Measurements from ENCODE around the gene HORMAD1. TPM values are rescaled to one million over a fixed set of nuclear protein-coding genes. Genes with fewer than 3 reads are reported as not detected.
"Not testable (repeated sequence)": the region's sequence is repeated elsewhere in the genome, so short reads cannot be mapped to it uniquely, and the experiment has no call there.

The HORMAD1 gene
- total and polyA plus RNA-seq, 2 donors (not counting 1 experiment from before 2014, with no cell fraction given) = not detected

DNA sequence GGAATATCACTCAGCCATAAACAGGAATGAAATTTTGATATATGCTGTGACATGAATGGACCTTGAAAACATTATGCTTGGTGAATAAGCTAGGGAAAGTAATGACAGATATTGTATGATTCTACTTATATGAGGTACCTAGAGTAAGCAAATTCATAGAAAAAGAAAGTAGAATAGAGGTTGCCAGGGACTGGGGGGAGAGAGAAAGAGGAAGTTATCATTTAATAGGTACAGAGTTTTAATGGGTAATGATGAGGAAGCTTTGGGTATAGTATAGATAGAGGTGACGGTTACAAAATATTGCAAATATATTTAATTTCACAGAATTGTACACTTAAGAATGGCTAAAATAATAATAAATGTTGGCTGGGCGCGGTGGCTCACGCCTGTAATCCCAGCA lies 60.1 kb downstream of the HORMAD1 start:
- Histone ChIP-seq H3K79me2 (ENCODE audit: control insufficient read depth, insufficient read depth, low read length) (no peaks in the 10 kb centered on the region), H3K4me2 (ENCODE audit: extremely low read depth, insufficient read depth, low read length) (no peak overlapping the region), H3K4me1 (ENCODE audit: control insufficient read depth, extremely low read depth, insufficient read depth, low read length) (no peaks in the 10 kb centered on the region), H3K27ac (ENCODE audit: insufficient read depth, low read length) (no peak overlapping the region), H2AFZ (ENCODE audit: low read length) (no peak overlapping the region), H3K9me3 (ENCODE audit: control insufficient read depth, insufficient read depth, low read depth, low read length) (no peaks in the 10 kb centered on the region), H3K36me3 (ENCODE audit: control insufficient read depth, insufficient read depth, low read length) (peaks cover 3% of the 10 kb centered on the region), H4K20me1 (ENCODE audit: control insufficient read depth, extremely low read depth, insufficient read depth, low read length) (no peaks in the 10 kb centered on the region), H3K9ac (ENCODE audit: insufficient read depth, low read length) (no peak overlapping the region), H3K4me3 (replicated peaks in 1 of 4; ENCODE audit: control extremely low read depth in 1 of 4, insufficient read depth in 1 of 4, low read depth in 3 of 4, low read length in 4 of 4) (no peak overlapping the region), H3K27me3 (ENCODE audit: control insufficient read depth, insufficient read depth, low read length) (no peaks in the 10 kb centered on the region)
- no peak for DNase-seq (ENCODE audit: low read depth in 2 of 2)
- no peak for TF ChIP-seq EZH2 (IDR thresholded peaks at IDR 0.05; ENCODE audit: low read length, missing control alignments)
- TF ChIP-seq, protein P1, sequence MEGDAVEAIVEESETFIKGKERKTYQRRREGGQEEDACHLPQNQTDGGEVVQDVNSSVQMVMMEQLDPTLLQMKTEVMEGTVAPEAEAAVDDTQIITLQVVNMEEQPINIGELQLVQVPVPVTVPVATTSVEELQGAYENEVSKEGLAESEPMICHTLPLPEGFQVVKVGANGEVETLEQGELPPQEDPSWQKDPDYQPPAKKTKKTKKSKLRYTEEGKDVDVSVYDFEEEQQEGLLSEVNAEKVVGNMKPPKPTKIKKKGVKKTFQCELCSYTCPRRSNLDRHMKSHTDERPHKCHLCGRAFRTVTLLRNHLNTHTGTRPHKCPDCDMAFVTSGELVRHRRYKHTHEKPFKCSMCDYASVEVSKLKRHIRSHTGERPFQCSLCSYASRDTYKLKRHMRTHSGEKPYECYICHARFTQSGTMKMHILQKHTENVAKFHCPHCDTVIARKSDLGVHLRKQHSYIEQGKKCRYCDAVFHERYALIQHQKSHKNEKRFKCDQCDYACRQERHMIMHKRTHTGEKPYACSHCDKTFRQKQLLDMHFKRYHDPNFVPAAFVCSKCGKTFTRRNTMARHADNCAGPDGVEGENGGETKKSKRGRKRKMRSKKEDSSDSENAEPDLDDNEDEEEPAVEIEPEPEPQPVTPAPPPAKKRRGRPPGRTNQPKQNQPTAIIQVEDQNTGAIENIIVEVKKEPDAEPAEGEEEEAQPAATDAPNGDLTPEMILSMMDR (conservative IDR thresholded peaks at IDR 0.05 in 1 of 2, IDR thresholded peaks at IDR 0.05 in 1 of 2; ENCODE audit: low read depth in 1 of 2, low read length in 2 of 2) = no peak

DNA sequence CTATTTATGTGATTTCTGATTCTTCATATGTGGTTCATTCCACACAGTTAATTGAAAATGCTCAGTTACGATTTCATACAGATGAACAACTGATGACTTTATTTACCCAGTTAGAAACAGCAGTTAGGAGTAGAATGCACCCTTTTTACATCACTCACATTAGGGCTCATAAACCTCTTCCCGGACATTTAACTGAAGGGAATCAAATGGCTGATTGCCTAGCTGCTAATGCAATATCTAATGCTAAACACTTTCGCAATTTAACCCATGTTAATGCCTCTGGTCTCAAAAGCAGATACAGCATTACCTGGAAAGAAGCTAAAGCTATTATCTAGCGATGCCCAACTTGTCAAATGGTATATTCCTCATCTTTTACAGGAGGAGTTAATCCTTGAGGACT lies 63.6 kb downstream of the HORMAD1 start:
- not testable (repeated sequence) for H3K4me3 ChIP-seq (replicated peaks in 1 of 4; ENCODE audit: control extremely low read depth in 1 of 4, insufficient read depth in 1 of 4, low read depth in 3 of 4, low read length in 4 of 4); H3K9me3 ChIP-seq (ENCODE audit: control insufficient read depth, insufficient read depth, low read depth, low read length); H3K4me1 ChIP-seq (ENCODE audit: control insufficient read depth, extremely low read depth, insufficient read depth, low read length); H3K27ac ChIP-seq (ENCODE audit: insufficient read depth, low read length); H3K79me2 ChIP-seq (ENCODE audit: control insufficient read depth, insufficient read depth, low read length); H3K36me3 ChIP-seq (ENCODE audit: control insufficient read depth, insufficient read depth, low read length); H3K9ac ChIP-seq (ENCODE audit: insufficient read depth, low read length); H2AFZ ChIP-seq (ENCODE audit: low read length); H3K27me3 ChIP-seq (ENCODE audit: control insufficient read depth, insufficient read depth, low read length); H3K4me2 ChIP-seq (ENCODE audit: extremely low read depth, insufficient read depth, low read length); H4K20me1 ChIP-seq (ENCODE audit: control insufficient read depth, extremely low read depth, insufficient read depth, low read length)
- DNase-seq (ENCODE audit: low read depth in 2 of 2) = peak in 1 of 2 donors; percentile 3

DNA sequence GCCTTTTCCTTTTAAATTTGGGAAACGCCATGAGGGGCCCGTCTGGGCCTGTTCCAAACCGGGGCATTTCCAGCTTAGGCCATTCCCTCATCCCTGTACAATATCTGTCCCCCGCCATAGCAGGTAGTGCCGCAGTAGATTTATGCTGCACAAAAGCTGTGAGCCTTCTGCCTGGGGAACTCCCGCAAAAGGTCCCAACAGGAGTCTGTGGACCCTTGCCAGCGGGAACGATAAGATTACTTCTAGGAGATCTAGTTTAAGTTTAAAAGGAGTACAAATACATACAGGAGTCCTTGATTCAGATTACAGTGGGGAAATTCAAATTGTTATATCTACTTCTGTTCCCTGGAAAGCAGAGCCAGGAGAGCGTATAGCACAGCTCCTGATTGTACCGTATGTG lies 66.1 kb downstream of the HORMAD1 start:
- H3K9ac ChIP-seq (ENCODE audit: insufficient read depth, low read length); H3K36me3 ChIP-seq (ENCODE audit: control insufficient read depth, insufficient read depth, low read length); H3K9me3 ChIP-seq (ENCODE audit: control insufficient read depth, insufficient read depth, low read depth, low read length); H3K27me3 ChIP-seq (ENCODE audit: control insufficient read depth, insufficient read depth, low read length); H2AFZ ChIP-seq (ENCODE audit: low read length); H3K4me1 ChIP-seq (ENCODE audit: control insufficient read depth, extremely low read depth, insufficient read depth, low read length); H4K20me1 ChIP-seq (ENCODE audit: control insufficient read depth, extremely low read depth, insufficient read depth, low read length); H3K4me2 ChIP-seq (ENCODE audit: extremely low read depth, insufficient read depth, low read length); H3K27ac ChIP-seq (ENCODE audit: insufficient read depth, low read length); H3K79me2 ChIP-seq (ENCODE audit: control insufficient read depth, insufficient read depth, low read length); H3K4me3 ChIP-seq (replicated peaks in 1 of 4; ENCODE audit: control extremely low read depth in 1 of 4, insufficient read depth in 1 of 4, low read depth in 3 of 4, low read length in 4 of 4); DNase-seq (ENCODE audit: low read depth in 2 of 2): not testable (repeated sequence)

DNA sequence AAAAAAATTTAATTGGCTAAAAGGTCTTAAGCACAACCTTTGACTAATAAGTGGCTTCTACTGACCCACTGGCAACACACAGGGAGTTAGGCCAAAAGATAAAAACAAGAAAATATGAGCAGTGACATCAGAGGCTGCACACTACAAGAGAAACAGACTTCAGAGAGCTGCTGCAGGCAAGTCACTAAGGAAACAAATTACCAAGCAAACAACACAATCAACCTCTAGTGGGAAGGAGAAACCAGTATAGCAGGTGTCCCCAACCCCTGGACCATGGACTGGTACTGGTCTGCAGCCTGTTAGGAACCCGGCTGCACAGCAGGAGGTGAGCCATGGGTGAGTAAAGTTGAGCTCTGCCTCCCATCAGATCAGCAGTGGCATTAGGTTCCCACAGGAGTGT lies 70.5 kb downstream of the HORMAD1 start:
- H3K4me3 ChIP-seq (replicated peaks in 1 of 4; ENCODE audit: control extremely low read depth in 1 of 4, insufficient read depth in 1 of 4, low read depth in 3 of 4, low read length in 4 of 4) = no peak overlapping the region
- H3K27me3 ChIP-seq (ENCODE audit: control insufficient read depth, insufficient read depth, low read length) = no peaks in the 10 kb centered on the region
- TF ChIP-seq, protein P1 (conservative IDR thresholded peaks at IDR 0.05 in 1 of 2, IDR thresholded peaks at IDR 0.05 in 1 of 2; ENCODE audit: low read depth in 1 of 2, low read length in 2 of 2) = no peak
- no peak for TF ChIP-seq EZH2 (IDR thresholded peaks at IDR 0.05; ENCODE audit: low read length, missing control alignments)
- H3K9ac ChIP-seq (ENCODE audit: insufficient read depth, low read length) = no peak overlapping the region
- H3K4me1 ChIP-seq (ENCODE audit: control insufficient read depth, extremely low read depth, insufficient read depth, low read length) = no peaks in the 10 kb centered on the region
- H4K20me1 ChIP-seq (ENCODE audit: control insufficient read depth, extremely low read depth, insufficient read depth, low read length) = no peaks in the 10 kb centered on the region
- H3K9me3 ChIP-seq (ENCODE audit: control insufficient read depth, insufficient read depth, low read depth, low read length) = no peaks in the 10 kb centered on the region
- H3K4me2 ChIP-seq (ENCODE audit: extremely low read depth, insufficient read depth, low read length) = no peak overlapping the region
- H2AFZ ChIP-seq (ENCODE audit: low read length) = no peak overlapping the region
- peaks cover 2% of the 10 kb centered on the region for H3K36me3 ChIP-seq (ENCODE audit: control insufficient read depth, insufficient read depth, low read length)
- peak in 1 of 2 donors; percentile 6 for DNase-seq (ENCODE audit: low read depth in 2 of 2)
- H3K27ac ChIP-seq (ENCODE audit: insufficient read depth, low read length) = no peak overlapping the region
- no peaks in the 10 kb centered on the region for H3K79me2 ChIP-seq (ENCODE audit: control insufficient read depth, insufficient read depth, low read length)

Measured in fibroblast of lung (primary cell).